GM19372 (cell line): Measurements from ENCODE around the gene CNDP2.
A peak's percentile ranks its signal among the peaks of the same experiment; 100 is the strongest.

Experiments used
- ATAC-seq: cut with Tn5 transposase; IDR thresholded peaks from one replicate; pipeline ENCODE4 v1.9.1; 2021; ENCODE audit warnings: mild to moderate bottlenecking, low read depth, moderate library complexity; ENCODE audit not compliant: unreplicated experiment

Gene CNDP2

GRCh38 chr18:74495581-74496507, at the start of gene CNDP2:
Gene CNDP2 (plus strand): TSS chr18:74496363. CDS start chr18:74499974, 3,611 bp downstream.
- ATAC-seq, result peak; percentile 67

GRCh38 chr18:74446631-74447403, 49.3 kb upstream of the CNDP2 start:
- no peak for ATAC-seq

DNA sequence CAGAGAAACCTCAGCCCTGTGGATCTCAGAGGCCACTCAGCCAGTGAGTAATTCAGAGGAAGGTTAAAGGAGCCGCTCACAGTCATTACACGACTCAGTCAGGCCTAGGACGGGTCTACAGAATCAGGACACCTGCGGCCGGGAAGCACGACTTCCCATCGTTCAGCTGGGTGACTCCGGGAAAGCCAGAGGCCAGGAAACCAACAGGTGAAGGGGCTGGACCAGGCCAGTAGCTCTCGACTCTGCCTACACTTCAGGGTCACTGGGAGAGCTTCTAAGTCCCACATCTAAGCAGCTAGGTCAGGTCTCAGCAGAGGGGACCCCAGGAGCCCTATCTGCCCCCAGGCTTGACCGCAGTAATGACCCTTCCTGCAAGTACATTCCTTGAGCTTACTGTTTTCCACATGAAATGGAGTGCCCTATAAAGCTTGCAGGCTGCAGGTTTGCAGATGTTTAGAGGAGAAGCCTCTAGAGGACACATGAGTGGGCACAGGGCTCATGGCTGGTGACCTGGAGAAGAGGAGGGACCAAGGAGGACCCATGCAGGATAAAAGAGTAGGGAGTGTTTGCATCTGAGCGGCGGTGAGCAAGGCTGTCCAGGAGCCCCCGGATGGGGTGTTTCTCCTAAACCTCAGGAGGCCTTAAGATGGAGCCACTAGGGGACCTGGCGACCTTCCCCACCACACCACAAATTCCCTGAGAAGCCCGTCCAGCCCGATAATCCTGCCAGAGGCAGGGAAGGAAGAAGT, 48.6 kb upstream of the CNDP2 start:
- no peak for ATAC-seq

DNA sequence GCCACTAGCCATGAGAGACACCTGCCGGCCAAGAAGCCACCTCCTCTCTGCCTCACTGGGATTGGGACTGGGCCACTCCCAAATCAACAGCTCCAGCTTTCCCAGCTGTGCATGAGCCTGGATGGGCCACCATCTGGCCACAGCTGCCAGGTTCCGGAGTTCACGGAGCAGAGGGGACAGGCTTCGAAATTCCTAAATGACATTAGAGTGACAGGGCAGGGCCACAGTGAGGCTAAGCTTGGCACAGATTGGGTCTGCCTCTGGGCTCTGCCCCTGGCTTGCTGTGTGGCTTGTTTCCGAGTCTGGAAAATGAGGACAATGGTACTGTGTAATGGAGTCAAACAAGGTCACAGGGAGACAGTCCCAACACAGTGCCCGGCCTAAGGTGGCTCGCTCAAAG, 45.5 kb upstream of the CNDP2 start:
- no peak for ATAC-seq

DNA sequence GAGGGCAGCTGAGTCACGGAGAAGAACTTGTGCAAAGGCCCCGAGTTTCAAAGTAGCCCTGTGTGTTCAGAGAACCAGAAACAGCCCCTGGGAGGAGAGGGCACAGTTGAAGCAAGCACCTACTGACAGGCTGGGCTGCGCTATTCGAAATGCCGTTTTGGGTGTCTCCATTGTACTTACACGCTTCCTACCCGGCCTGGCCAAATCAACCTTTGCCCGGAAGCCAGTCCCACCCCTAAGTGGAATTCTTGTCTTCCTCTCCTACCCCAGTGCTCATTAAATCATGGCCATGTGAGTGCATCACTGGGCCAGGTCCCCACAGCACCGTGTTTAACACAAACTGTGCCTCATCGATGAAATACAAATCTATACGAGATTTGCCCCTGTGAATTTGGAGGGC, 45.0 kb upstream of the CNDP2 start:
- no peak for ATAC-seq

GRCh38 chr18:74453016-74453566, 43.1 kb upstream of the CNDP2 start:
- no peak for ATAC-seq

- no peak for ATAC-seq
These were observed 42.4 kb upstream of the CNDP2 start for GRCh38 chr18:74453642-74454198.

- ATAC-seq, result no peak
These were observed 41.8 kb upstream of the CNDP2 start for GRCh38 chr18:74454279-74454751.

- ATAC-seq, result no peak
These were observed 40.8 kb upstream of the CNDP2 start for GRCh38 chr18:74455386-74455785.

DNA sequence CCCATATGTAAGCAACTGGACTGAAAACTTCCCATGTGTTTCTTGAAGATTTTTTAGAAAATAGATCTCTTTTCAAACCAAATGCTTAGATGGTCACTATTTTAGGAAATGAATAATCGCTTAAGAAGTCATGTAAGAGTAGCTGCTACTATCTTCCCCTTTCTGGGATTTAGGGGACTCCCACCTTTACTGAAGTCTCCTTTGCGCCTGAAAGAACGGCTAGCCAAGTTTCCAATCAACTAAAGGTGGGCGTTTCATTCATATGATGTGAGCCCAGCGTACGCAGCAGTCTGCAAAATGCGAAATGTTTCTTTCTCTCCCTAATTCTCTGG, 40.2 kb upstream of the CNDP2 start:
- ATAC-seq, result no peak

DNA sequence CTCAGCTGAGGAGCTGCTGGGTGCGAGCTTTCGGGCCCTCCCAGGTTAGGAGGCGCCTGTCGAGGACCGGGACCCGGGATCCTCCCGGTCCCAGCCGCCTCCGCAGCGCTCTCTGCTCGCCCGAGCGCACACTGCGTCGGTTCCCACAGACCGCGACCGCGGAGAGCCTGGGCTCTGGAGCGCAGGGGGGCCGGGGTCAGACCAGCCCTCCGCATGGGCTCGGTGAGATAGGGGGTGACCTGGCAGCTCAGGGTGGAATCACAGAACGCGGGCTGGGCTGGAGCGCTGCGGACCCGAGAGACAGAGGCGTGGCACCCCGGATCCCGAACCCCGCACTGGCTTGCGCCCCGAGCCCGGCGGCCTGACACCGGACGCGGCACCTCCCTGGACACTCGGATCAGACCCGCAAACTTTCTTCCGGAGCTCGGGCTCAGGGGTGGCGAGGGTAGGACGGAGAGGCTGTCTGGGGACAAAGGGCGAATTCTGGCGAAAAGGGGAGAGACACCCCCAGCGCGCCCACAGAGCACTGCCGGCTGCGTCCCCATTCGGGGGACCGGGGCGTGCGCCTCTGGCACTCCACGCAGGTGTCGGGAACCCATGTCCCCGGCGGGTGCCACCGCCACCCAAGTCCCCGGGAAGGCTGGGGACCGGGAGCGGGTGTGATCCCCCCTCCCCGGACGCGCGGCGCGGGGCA, 39.7 kb upstream of the CNDP2 start:
- no peak for ATAC-seq

DNA sequence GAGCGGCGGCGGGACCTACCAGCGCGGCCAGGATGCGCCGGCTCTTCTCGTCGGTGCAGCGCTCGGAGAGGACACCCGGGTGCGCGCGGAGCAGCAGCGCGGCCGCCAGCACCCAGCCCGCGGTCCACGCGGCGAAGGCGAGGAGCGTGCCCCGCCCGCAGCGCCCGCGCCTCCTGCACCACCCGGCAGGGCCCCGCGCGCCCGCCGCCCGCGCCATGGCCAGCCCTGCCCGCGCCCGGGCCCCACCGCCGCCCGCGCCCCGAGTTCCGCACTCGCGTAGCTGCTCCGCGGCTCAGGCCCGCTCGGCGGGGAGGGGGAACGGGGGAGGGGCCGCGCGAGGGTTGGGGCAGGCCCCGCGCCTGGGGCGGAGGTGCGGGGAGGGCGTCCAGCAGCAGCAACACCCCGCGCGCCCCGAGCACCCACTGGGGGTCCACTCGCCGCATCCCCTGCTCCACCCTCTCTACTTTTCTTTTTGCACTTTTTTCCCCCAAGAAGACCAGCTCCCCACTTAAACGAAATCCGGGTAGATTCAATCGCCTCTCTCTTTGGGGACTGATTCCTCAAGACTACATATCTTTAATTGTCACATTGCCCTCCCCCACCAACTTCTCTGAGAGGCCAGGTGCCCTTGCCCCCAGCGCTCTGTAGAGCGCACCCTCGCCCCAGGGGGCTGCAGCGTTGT, 39.0 kb upstream of the CNDP2 start, which contains the start of gene DIPK1C:
Gene DIPK1C (minus strand): TSS at position 266 of the 682 bp plus-strand sequence. CDS start 49 bp downstream, at position 217.
- no peak for ATAC-seq

DNA sequence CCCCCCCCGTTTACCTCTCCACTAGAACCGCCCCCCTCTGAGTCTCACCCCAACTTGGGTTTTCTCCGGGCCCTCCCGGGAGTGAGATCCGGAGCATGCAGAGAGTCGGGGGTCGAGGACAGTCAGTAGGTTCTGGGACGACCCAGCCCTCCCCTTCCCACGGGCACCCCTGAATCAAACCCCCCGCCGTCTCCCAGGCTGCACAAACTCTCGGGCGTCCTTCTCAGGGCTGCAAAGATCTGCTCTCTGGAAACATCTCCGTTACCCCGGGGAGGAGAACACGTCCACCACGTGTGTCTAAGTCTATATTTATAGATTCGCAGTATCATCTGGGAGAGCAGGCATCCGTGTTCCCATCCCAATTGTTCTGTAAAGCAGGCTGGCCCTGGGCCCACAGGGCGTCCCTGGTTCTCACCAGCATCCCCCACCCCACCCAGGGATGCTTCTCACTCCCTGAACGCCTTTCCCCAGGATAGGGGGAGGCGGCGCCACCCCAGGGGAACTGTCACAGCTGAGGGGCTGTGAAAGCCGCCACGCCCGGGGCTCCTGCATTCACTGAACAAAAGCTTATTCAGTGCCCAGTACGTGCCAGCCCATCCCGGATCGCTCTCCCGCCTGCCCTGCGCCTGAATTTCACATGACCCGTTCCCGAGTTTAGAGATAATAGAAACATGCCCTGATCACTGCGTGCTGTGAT, 38.3 kb upstream of the CNDP2 start:
- ATAC-seq, result no peak

GRCh38 chr18:74459889-74460288, 36.3 kb upstream of the CNDP2 start:
- ATAC-seq, result no peak

- ATAC-seq, result no peak
These were observed 35.3 kb upstream of the CNDP2 start for GRCh38 chr18:74460825-74461224.

- no peak for ATAC-seq
These were observed 32.9 kb upstream of the CNDP2 start for GRCh38 chr18:74463254-74463653.

GRCh38 chr18:74463983-74464382, 32.2 kb upstream of the CNDP2 start:
- no peak for ATAC-seq

DNA sequence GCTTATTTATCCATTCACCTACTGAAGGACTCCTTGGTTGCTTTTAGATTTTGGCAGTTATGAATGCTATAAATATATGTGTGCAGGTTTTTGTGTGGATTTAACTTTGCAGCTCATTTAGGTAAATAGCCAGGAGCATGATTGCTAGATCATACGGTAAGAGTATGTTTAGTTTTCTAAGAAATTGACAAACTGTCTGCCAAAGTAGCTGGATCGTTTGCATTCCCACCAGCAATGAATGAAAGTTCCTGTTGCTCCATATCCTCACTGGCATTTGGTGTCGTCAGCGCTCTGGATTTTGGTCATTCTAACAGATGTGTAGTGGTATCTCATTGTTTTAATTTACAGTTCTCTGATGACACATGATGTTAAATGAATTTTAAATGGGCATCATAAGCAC, 30.4 kb upstream of the CNDP2 start:
- ATAC-seq, result no peak
